ENCODE data around the gene CCZ1B.
"Not testable (repeated sequence)": the region's sequence is repeated elsewhere in the genome, so short reads cannot be mapped to it uniquely, and the experiment has no call there.

DNA sequence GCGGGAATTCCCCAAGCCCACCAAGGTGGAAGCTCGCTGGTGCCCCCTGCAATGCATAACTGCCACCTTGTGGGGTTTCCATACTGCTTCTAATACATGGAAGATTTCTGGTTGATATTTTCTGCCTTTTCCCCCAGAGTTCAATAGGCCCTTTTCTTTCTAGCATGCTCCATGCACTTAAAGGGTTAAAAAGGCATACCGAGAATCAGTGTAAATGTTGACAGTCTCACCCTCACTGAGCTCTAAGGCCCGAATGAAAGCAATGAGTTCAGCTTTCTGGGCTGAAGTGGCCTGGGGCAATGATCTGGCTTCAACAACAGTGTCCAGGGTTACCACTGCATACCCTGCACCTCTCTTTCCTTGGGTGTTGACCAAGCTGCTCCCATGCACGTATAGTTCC lies 17.0 kb upstream of the CCZ1B start:
- TF ChIP-seq, protein P1, sequence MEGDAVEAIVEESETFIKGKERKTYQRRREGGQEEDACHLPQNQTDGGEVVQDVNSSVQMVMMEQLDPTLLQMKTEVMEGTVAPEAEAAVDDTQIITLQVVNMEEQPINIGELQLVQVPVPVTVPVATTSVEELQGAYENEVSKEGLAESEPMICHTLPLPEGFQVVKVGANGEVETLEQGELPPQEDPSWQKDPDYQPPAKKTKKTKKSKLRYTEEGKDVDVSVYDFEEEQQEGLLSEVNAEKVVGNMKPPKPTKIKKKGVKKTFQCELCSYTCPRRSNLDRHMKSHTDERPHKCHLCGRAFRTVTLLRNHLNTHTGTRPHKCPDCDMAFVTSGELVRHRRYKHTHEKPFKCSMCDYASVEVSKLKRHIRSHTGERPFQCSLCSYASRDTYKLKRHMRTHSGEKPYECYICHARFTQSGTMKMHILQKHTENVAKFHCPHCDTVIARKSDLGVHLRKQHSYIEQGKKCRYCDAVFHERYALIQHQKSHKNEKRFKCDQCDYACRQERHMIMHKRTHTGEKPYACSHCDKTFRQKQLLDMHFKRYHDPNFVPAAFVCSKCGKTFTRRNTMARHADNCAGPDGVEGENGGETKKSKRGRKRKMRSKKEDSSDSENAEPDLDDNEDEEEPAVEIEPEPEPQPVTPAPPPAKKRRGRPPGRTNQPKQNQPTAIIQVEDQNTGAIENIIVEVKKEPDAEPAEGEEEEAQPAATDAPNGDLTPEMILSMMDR (IDR thresholded peaks at IDR 0.05): not testable (repeated sequence)
- not testable (repeated sequence) for TF ChIP-seq POLR2AphosphoS5 (IDR thresholded peaks at IDR 0.05; ENCODE audit: low read depth, low read length)

Data from Panc1 (cell line).